K562 (cell line): ENCODE data around the gene PPHLN1. TPM values are rescaled to one million over a fixed set of nuclear protein-coding genes. Genes with fewer than 3 reads are reported as not detected.

Experiments used
- ATF3 ChIP-seq, 2 experiments: fragments of 450-650 bp in 1 of 2; sonication (generic) in 1 of 2; formaldehyde crosslinking in 1 of 2; IDR thresholded peaks in 1 of 2; conservative IDR thresholded peaks in 1 of 2; 2 replicates each; pipeline versions ENCODE4 v1.6.1 to v1.8.1; 2016 to 2023; ENCODE audit warnings: mild to moderate bottlenecking in 2 of 2, moderate library complexity in 2 of 2, inconsistent platforms in 1 of 2, missing genetic modification reagents in 1 of 2
- CHD4 ChIP-seq: fragments of 200-600 bp; sonication (generic); IDR thresholded peaks from 3 replicates; pipeline ENCODE4 v1.6.1; 2012; ENCODE audit warnings: low read depth, mild to moderate bottlenecking, mixed read lengths, low read length, inconsistent platforms; ENCODE audit not compliant: insufficient read depth, insufficient replicate concordance, poor library complexity, severe bottlenecking
- E2F3 ChIP-seq: fragments of 250-450 bp; sonication (Bioruptor Pico); IDR thresholded peaks from 2 replicates; pipeline ENCODE4 v1.4.0; 2020; ENCODE audit warnings: mild to moderate bottlenecking
- ETV1 ChIP-seq: fragments of 450-650 bp; conservative IDR thresholded peaks from 2 replicates; pipeline ENCODE4 v1.6.1; 2016; ENCODE audit warnings: missing genetic modification characterization, control low read depth, low read depth, missing compliant biosample characterization
- FOXK2 ChIP-seq, 2 experiments: fragments of 450-650 bp; IDR thresholded peaks in 1 of 2; conservative IDR thresholded peaks in 1 of 2; 2 replicates each; pipeline ENCODE4 v1.6.1; 2016; ENCODE audit warnings: low read depth in 2 of 2, mild to moderate bottlenecking in 1 of 2
- JUN ChIP-seq, 2 experiments: sonication (generic) in 1 of 2; formaldehyde crosslinking in 1 of 2; IDR thresholded peaks; 2 replicates each; pipeline versions ENCODE4 v1.6.1 to v1.8.0; 2012 to 2022; ENCODE audit warnings: borderline replicate concordance in 2 of 2, mild to moderate bottlenecking in 2 of 2, improper control_type of control experiment in 1 of 2, low read depth in 1 of 2, low read length in 1 of 2, missing genetic modification reagents in 1 of 2
- KDM1A ChIP-seq, 2 experiments: fragments of 450-650 bp; IDR thresholded peaks; 2 replicates each; pipeline ENCODE4 v1.6.1; 2016; ENCODE audit warnings: mild to moderate bottlenecking in 2 of 2
- MCM2 ChIP-seq: fragments of 450-650 bp; IDR thresholded peaks from 2 replicates; pipeline ENCODE4 v1.6.1; 2017; ENCODE audit warnings: low read depth, mild to moderate bottlenecking
- MITF ChIP-seq: IDR thresholded peaks from 2 replicates; pipeline ENCODE4 v1.6.1; 2014; ENCODE audit warnings: antibody characterized with exemption
- POLR2G ChIP-seq: fragments of 200-400 bp; formaldehyde crosslinking; IDR thresholded peaks from 2 replicates; pipeline ENCODE4 v1.6.1; 2017; ENCODE audit warnings: low read depth, mild to moderate bottlenecking, antibody characterized with exemption, low read length, moderate library complexity
- PRMT5 ChIP-seq: sonication (generic); formaldehyde crosslinking; IDR thresholded peaks from 2 replicates; pipeline ENCODE4 v1.5.0; 2020; ENCODE audit warnings: missing genetic modification reagents
- RB1 ChIP-seq: fragments of 450-650 bp; IDR thresholded peaks from 2 replicates; pipeline ENCODE4 v1.6.1; 2017; ENCODE audit warnings: low read depth, mild to moderate bottlenecking
- RBBP5 ChIP-seq: fragments of 200-600 bp; sonication (generic); IDR thresholded peaks from 2 replicates; pipeline ENCODE4 v1.6.1; 2012; ENCODE audit warnings: borderline replicate concordance, mild to moderate bottlenecking, low read length, control low read depth, inconsistent platforms; ENCODE audit not compliant: insufficient read depth, poor library complexity, severe bottlenecking
- RBFOX2 ChIP-seq: fragments of 200-400 bp; formaldehyde crosslinking; IDR thresholded peaks from 2 replicates; pipeline ENCODE4 v1.6.1; 2017; ENCODE audit warnings: low read depth, mild to moderate bottlenecking, low read length, moderate library complexity
- TBL1XR1 ChIP-seq, 2 experiments: IDR thresholded peaks; 2 replicates each; pipeline ENCODE4 v1.6.1; 2012; ENCODE audit warnings: improper control_type of control experiment in 2 of 2, low read length in 2 of 2, mild to moderate bottlenecking in 1 of 2
- ZBTB2 ChIP-seq: fragments of 450-650 bp; IDR thresholded peaks from 2 replicates; pipeline ENCODE4 v1.6.1; 2016; ENCODE audit warnings: antibody characterized with exemption
- ZMIZ1 ChIP-seq, 2 experiments: fragments of 150-350 bp in 1 of 2; IDR thresholded peaks; 2 replicates each; pipeline ENCODE4 v1.6.1; 2012 to 2016; ENCODE audit warnings: low read depth in 2 of 2, low read length in 2 of 2, mild to moderate bottlenecking in 1 of 2, moderate library complexity in 1 of 2
- ZNF124 ChIP-seq: sonication (generic); formaldehyde crosslinking; IDR thresholded peaks from 2 replicates; pipeline ENCODE4 v1.8.1; 2022; ENCODE audit warnings: missing genetic modification reagents
- polyA plus RNA-seq, 8 experiments: library from polyadenylated mRNA; depleted of rRNA in 4 of 8; stranded (reverse) in 5 of 8; unstranded in 3 of 8; fragments of >200 nt; fragmentation: Nextera tagmentation in 2 of 8; fragmentation: Illumina TruSeq in 1 of 8; extraction: Ambion mirVana in 2 of 8; extraction: Trizol in 1 of 8; gene quantifications; 2 replicates each; pipeline versions ENCODE4 v1.2.1 to v1.2.3, GENCODE V29; 2011 to 2014; ENCODE audit warnings: inconsistent platforms in 1 of 8, missing spikeins in 1 of 8
- total RNA-seq, 7 experiments: library from RNA; depleted of rRNA in 6 of 7; stranded (reverse); fragments of >200 nt in 6 of 7; fragmentation: Illumina TruSeq in 2 of 7; extraction: Trizol in 2 of 7; gene quantifications; 2 replicates each; pipeline versions ENCODE4 v1.2.1 to v1.2.3, GENCODE V29; 2011 to 2021; ENCODE audit warnings: low replicate concordance in 1 of 7

PPHLN1 gene
- total and polyA plus RNA-seq, 9 of the 15 experiments (the other 6 are each of a cell fraction or from before 2014, with no cell fraction given), result 66.3 to 112 (median 93.6) TPM

- TF ChIP-seq ZMIZ1 (IDR thresholded peaks at IDR 0.05; ENCODE audit: low read depth in 2 of 2, low read length in 2 of 2) (peak in 1 of 2 experiments; percentile 44; a peak in 1 of 4 replicates), TBL1XR1 (IDR thresholded peaks at IDR 0.05; ENCODE audit: low read length in 2 of 2) (no peak; a peak in 1 of 4 replicates), KDM1A (IDR thresholded peaks at IDR 0.05) (no peak), RB1 (peak; percentile 75), E2F3 (no peak), MCM2 (no peak), PRMT5 (CRISPR knock-in tag) (no peak), ZBTB2 (no peak), CHD4 (no peak), POLR2G (peak; percentile 94), JUN (IDR thresholded peaks at IDR 0.05; ENCODE audit: borderline replicate concordance, low read depth, low read length) (no peak), JUN (CRISPR knock-in tag; IDR thresholded peaks at IDR 0.05; ENCODE audit: borderline replicate concordance) (no peak), MITF (peak; percentile 52; the same call in 1 of the 2 replicates), ATF3 (IDR thresholded peaks at IDR 0.05) (no peak), ATF3 (CRISPR knock-in tag; conservative IDR thresholded peaks at IDR 0.05) (no peak), ZNF124 (CRISPR knock-in tag) (no peak), FOXK2 (conservative IDR thresholded peaks at IDR 0.05 in 1 of 2, IDR thresholded peaks at IDR 0.05 in 1 of 2; ENCODE audit: low read depth in 2 of 2) (peak in 1 of 2 experiments; percentile 38; a peak in 3 of 4 replicates), RBBP5 (peak; percentile 98), RBFOX2 (peak; percentile 93), ETV1 (tag) (peak; percentile 68)
Measured at GRCh38 chr12:42325653-42326474, at the start of gene PPHLN1, which contains the start of gene ZCRB1 (continued).
